GM10266 (cell line): ENCODE results near the gene AHCYL1.
A peak's percentile ranks its signal among the peaks of the same experiment; 100 is the strongest.

ENCODE experiments used
- DNase-seq: peaks from one replicate; pipeline ENCODE4 v3.0.0; 2012; ENCODE audit errors: extremely low spot score
- CTCF ChIP-seq: IDR thresholded peaks from 2 replicates; pipeline ENCODE4 v1.5.1; 2012; ENCODE audit warnings: mild to moderate bottlenecking, low read depth; ENCODE audit not compliant: control insufficient read depth, insufficient read depth; ENCODE audit errors: missing control alignments

AHCYL1 gene

GRCh38 chr1:109996476-109996875 lies 11.9 kb downstream of the AHCYL1 start:
- TF ChIP-seq CTCF, result no peak
- no peak for DNase-seq

- TF ChIP-seq CTCF, result no peak
- no peak for DNase-seq
Observed at GRCh38 chr1:109997204-109997866, 12.8 kb downstream of the AHCYL1 start.

GRCh38 chr1:109997867-109998229 lies 13.3 kb downstream of the AHCYL1 start:
- no peak for DNase-seq
- TF ChIP-seq CTCF, result no peak

GRCh38 chr1:110002695-110003094 lies 18.1 kb downstream of the AHCYL1 start:
- no peak for TF ChIP-seq CTCF
- no peak for DNase-seq

- TF ChIP-seq CTCF, result no peak
- DNase-seq, result peak; percentile 41
Observed at GRCh38 chr1:110003747-110004428, 19.3 kb downstream of the AHCYL1 start.

- no peak for TF ChIP-seq CTCF
- DNase-seq, result no peak
Observed at GRCh38 chr1:110004583-110004982, 20.0 kb downstream of the AHCYL1 start.

GRCh38 chr1:110005971-110006370 lies 21.4 kb downstream of the AHCYL1 start:
- DNase-seq, result no peak
- no peak for TF ChIP-seq CTCF
